GM21381 (cell line): Measurements from ENCODE around the gene TMEM202.
"Not testable (repeated sequence)": the region's sequence is repeated elsewhere in the genome, so short reads cannot be mapped to it uniquely, and the experiment has no call there.

Experiments used
- ATAC-seq: cut with Tn5 transposase; IDR thresholded peaks from one replicate; pipeline ENCODE4 v1.9.1; 2021; ENCODE audit warnings: mild to moderate bottlenecking, moderate library complexity; ENCODE audit not compliant: unreplicated experiment

TMEM202 gene

DNA sequence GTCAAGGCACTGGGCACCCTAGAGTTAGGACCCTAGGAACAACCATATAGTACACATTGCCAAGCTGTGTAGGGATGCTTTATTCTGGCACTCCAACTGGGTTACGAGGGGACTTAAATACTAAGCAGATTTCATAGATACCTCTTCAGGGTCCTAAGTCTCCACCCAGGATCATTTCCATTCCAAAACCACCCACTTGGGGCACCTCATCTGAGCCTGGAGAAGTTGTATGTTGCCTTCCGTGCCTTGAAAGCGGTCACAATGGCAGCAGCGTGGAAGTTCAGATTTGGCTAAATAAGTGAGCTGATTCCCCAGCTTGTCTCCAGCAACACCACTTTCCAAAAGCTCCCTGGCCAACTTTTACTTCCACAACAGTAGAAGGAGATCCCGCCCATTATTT is 4.6 kb downstream of the TMEM202 start:
- ATAC-seq = no peak

DNA sequence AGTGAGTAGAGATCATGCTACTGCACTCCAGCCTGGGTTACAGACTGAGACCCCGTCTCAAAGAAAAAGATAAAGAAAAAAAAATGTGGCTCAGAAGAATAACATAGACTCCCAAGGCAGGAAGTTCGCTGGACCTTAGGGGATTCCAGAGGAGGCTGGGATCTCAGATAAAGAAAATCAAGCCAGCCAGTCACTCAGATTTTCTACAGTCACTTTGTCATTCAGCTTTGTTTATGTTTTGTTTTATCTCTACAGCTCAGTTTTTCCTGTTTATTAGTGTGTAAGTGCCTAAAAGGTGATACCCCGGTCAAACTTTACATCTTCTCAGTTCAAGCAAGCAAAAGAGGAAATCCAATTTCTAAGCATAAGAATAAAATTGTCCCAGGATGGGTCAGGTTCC is 6.3 kb downstream of the TMEM202 start:
- no peak for ATAC-seq

DNA sequence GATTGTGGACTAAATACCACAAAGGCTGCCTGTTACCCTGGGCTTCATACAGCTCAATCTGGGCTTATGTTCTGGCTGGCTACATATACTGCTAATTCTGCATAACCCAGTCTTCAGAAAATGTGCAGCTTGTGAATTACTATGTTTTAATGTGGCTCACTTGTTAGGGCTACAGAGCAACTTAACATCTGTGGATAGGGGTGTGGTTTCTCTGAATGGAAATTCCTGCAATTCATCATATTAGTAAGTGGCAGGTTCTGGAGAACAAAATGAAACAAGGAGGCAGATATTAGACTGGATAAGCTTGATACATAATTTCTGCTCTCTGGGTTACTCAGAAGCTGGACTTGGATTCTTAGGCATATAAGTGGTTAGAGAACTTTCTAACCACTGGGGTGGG is 6.7 kb downstream of the TMEM202 start:
- ATAC-seq = no peak

DNA sequence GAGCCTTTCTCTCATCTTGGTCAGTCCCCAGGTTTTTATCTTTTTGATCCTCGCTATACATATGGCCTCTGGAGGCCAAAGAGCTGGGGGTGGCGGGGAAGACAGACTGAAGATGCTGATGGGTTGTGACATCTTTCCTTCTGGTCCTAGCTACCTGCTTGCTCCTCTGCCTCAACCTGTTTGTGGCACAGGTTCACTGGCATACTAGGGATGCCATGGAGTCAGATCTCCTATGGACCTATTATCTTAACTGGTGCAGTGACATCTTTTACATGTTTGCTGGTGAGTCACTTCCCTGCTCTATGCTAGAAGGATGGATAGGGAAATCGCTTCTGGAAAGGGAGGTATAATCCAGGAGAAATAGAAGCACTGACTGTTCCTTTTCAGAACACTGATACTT is 8.8 kb downstream of the TMEM202 start:
- ATAC-seq = no peak

DNA sequence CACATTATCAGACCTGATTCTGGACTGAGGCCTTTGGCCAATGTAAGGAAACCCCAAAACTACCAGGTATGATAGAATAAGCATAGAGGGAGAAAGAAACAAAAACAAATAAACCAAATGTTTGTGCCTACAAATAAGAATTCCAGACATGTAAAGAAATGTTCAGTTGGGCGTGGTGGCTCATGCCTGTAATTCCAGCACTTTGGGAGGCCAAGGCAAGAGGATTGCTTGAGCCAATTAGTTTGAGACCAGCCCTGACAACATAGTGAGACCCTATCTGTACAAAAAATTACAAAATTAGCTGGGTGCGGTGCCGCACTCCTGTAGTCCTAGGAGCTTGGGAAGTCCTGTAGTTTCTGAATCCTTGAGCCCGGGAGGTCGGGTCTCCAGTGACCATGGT is 13.0 kb downstream of the TMEM202 start:
- no peak for ATAC-seq

DNA sequence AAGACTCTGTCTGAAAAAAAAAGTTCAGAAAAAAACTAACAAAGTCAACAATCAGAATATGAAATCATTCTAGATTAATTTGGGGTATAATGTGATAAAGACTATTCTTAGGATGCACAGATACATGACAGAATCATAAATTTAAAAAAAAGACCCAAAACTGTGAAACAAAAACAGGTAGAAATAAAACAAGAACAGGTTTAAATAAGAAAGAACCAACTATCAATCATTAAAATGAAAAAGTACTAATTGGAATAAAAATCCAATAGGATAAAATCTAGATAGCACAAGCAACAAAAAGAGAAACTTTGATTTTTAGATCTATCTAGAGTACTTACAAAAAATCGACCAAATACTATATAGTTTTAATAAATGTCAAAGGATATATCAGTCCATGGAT is 13.4 kb downstream of the TMEM202 start:
- ATAC-seq = no peak

DNA sequence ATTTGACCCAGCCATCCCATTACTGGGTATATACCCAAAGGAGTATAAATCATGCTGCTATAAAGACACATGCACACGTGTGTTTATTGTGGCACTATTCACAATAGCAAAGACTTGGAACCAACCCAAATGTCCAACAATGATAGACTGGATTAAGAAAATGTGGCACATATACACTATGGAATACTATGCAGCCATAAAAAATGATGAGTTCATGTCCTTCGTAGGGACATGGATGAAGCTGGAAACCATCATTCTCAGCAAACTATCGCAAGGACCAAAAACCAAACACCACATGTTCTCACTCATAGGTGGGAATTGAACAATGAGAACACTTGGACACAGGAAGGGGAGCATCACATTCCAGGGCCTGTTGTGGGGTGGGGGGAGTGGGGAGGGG is 15.2 kb downstream of the TMEM202 start:
- not testable (repeated sequence) for ATAC-seq

DNA sequence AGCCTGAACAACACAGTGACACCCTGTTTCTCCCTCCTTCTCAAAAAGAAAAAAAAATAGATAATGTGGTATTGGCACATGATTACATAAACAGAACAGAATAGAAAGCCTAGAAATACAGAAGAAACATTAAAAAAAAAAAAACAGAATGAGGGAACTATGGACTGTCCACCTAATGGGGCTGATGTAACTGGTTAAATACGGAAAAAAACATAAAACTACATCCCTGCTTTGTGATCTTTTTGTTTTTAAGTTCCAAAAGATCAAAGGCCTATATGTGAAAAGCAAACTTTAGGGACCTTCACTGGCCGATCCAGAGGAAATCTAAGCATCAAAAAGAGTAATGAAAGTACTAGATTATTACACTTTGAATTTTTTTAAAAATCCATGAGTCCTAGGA is 17.2 kb downstream of the TMEM202 start:
- no peak for ATAC-seq

DNA sequence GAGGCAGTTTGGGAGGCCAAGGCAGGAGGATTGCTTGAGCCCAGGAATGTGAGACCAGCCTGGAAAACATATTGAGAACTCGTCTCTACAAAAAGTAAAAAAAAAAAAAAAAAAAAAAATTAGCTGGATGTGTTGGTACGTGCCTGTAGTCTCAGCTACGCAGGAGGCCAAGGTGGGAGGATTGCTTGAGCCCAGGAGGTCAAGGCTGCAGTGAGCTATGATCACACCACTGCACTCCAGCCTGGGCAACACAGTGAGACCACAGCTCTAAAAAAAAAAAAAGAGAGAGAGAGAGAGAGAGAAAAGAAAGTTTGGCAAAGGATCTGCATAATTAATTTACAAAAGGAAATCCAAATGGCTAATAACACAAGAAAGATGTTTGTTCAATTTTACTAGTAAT is 21.7 kb downstream of the TMEM202 start:
- ATAC-seq = not testable (repeated sequence)

DNA sequence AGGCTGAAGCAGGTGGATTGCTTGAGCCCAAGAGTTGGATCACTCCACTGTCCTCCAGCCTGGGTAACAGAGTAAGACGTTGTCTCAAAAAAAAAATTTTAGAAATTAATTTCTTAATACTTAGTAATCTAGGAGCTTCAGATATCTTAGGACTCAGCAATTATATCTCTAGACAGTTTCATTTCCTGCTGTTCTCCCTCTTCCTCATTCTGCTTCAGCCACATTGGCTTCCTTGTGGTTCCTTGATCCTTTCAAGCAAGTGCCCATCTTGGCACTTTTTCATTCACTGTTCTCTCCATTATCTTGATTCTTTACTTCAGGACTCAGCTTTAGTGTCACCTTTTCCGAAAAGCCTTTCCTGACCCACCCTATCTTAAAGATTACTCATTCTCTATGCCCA is 22.5 kb downstream of the TMEM202 start:
- no peak for ATAC-seq

DNA sequence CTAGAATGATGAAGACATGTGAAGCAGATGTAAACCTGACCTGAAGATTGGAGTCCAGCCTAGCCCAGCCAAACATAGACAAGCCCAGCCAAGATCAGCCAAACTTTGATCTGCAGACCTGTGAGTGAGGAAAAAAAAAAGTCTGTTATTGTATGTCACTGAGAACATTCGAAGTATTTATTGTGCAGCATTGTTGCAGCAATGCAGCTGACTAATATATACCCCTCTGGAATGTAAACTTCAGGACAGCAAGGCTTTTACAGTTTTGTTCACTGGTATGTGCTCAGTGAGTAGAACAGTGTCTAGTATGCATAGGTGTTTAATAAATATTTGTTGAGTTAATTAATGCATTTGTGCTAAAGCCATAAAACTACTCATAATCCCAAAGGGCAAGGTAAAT is 23.4 kb downstream of the TMEM202 start:
- no peak for ATAC-seq

DNA sequence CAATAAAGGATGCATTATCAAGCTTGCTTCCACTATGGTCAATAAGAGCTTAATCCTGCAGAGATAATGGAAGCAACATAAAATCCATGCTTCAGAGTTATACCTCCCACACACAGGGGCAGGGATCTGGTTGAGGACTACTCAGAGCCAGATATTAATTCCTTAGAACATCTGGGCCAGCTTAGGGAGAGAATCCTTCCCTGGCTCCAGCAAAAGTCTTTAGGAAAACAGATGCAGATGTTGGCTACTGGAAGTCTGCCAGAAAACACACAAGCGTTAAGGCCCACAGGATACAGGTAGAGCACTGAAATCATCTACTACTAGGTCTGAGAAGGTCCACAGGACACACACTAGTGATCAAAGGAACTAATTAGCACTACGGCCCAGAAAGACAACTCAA is 25.2 kb downstream of the TMEM202 start:
- ATAC-seq = no peak

DNA sequence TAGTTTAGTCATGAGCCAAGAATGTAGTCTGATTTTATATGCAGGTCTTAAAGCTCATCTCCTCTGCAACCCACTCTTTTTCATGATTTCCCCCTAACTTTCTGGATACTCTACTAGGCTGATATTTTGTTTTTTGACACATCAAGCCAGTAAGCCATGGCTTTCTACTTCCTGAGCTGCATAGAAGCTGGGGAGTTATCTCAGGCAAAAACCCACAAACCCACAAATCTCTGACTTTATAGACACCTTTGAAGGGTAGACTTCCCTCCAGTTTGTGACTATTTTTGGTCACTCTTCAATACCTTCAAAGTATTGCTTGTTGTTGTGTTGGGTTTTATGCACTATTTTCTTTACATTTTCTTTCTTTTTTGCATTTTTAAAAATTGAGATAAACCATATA is 28.6 kb downstream of the TMEM202 start:
- no peak for ATAC-seq

DNA sequence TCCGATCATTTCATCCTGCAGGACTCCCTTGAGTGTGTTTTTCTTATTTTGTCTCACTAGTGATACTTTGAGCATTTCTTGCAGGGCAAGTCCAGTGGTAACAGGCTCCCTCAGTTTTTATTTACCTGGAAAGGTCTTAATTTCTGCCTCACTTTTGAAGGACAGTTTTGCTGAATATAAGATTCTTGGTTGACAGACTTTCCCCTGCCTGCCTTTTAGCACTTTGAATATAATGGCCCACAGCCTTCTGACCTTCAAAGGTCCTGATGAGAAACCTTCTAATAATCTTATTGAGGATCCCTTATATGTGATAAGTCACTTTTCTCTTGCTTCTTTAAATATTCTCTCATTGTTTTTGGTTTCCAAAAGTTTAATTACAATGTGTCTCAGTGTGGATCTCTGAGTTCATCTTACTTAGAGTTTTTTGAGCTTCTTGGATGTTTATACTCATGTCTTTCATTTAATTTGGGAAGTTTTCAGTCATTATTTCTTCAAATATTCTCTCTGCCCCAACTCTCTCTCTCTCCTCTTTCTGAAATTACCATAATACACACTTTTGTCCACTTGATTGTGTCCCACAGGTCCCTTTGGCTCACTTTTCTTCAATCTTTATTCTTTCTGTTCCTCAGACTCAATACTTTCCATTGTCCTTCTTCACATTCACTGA is 39.7 kb downstream of the TMEM202 start:
- no peak for ATAC-seq

DNA sequence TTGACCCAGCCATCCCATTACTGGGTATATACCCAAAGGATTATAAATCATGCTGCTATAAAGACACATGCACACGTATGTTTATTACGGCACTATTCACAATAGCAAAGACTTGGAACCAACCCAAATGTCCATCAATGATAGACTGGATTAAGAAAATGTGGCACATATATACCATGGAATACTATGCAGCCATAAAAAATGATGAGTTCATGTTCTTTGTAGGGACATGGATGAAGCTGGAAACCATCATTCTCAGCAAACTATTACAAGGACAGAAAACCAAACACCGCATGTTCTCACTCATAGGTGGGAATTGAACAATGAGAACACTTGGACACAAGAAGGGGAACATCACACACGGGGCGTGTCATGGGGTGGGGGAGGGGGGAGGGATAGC is 44.7 kb downstream of the TMEM202 start:
- not testable (repeated sequence) for ATAC-seq

DNA sequence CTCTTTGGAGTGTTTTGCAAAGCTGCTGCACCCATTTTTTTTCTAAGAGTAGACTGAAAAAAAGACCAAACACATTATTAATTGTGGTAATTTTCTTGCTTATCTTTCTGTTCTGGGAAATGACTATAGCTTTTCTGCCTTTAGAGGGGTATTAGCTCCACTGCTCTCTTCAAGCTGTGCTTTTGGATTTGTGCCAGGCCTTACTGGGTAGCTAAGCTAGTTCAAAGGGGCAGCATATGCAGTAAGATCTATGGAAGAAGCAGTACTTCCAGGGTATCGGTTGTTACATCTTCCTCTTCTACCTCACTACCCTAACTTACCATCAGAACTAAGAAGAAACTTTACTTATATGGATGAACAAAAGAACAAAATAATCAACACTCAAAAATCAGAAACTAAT is 47.3 kb downstream of the TMEM202 start:
- no peak for ATAC-seq

DNA sequence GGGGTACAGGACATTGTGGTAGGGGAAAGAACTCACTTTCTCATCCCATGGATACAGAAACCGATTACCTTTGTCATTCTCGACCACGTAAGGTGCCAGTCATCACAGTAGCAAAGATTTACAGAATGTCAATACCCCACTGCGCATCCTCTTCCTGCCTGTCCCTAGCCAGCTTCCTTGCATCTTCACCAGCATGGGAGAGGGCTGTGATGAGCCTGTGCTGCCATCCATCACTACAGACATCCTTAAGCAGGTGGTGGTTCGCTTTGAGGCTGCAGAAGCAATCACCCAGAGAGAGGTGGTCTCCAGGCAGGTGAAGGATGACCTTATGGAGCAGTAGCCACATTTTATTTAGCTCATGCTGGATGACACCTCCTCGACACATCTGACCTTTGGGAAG is 52.7 kb downstream of the TMEM202 start:
- no peak for ATAC-seq

DNA sequence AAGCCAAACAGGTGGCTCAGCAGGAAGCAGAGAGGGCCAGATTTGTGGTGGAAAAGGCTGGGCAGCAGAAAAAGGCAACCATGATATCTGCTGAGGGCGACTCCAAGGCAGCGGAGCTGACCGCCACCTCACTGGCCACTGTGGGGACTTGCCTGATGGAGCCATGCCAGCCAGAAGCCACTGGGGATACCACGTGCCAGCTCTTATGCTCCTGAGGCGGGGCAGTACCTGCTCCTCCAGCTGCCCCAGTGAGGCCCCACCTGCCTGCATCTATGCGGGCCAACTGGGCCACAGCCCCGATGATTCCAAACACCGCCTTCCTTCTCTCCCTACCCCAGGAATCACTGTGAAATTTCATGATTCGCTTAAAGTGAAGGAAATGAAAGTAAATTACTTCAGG is 53.1 kb downstream of the TMEM202 start:
- no peak for ATAC-seq

DNA sequence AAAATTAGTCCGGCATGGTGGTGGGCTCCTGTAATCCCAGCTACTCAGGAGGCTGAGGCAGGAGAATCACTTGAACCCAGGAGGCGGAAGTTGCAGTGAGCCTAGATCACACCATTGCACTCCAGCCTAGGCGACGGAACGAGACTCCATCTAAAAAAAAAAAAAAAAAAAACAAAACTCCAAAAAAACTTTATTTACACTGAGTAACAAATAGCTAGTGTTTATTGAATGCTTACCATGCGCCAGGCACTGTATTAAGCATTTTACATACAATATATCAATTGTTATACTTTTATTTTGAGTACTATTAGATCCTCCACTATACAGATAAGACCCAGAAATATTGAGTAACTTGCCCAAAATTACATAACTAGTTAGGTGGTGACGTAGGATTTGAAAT is 58.6 kb downstream of the TMEM202 start:
- no peak for ATAC-seq
